Stimulated activated CD8-positive, alpha-beta memory T cell treated with anti-CD3 and anti-CD28 coated beads, Interleukin-15, amount 100 ng/mL, for 1 hour (primary cell): ENCODE data around the gene TTC29.

Source experiments
- DNase-seq: peaks from one replicate; pipeline ENCODE4 v3.0.0-alpha.2; 2020; ENCODE audit warnings: low read depth

Gene TTC29, protein sequence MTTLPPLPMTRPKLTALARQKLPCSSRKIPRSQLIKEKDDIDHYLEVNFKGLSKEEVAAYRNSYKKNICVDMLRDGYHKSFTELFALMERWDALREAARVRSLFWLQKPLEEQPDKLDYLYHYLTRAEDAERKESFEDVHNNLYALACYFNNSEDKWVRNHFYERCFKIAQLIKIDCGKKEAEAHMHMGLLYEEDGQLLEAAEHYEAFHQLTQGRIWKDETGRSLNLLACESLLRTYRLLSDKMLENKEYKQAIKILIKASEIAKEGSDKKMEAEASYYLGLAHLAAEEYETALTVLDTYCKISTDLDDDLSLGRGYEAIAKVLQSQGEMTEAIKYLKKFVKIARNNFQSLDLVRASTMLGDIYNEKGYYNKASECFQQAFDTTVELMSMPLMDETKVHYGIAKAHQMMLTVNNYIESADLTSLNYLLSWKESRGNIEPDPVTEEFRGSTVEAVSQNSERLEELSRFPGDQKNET

DNA sequence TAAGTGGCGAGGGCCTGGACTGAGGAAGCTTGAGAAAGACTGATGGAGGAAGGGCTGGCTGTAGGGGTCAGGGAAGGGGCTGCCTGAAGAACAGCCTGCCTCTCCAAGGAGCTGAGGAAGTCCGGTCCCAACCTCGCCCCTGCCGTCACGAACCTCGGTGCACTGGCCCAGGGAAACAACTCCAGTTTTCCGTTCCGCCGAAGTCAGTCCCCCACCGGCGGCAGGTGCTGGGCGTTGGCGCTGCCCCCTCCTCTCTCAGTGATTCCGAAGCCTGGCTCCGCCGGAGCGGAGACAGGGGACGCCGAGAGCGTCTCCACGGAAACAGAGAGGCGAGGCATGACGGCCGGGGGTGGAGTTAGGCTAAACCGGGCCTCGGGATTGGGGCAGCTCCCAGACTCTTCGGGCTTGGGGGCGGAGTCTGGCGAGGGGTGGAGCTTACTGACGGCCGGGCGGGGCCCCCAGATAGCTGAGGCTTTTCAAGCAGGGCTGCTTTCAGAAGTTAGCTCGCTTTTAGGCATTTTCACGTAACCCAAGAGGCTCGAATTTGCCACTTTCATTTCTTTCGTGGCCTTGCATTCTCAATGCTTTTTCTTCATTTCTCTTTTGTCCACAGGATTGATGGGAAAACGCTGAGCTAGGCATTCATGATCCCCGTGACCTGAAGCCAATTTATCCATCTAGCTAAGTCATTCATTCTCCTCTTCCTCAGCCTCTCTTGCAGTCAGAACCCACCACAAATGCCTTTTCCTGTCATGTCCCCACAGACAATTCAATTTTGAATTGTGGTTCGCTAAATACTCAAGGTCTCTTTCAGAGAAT lies at the start of gene TTC29:
Gene TTC29, minus strand, starts transcription at position 309 of the 819 bp plus-strand sequence. CDS start 5,969 bp downstream, outside the sequence.
- peak; percentile 73 for DNase-seq

- no peak for DNase-seq
These were observed 36.0 kb upstream of the TTC29 start for GRCh38 chr4:146981651-146982050.

DNA sequence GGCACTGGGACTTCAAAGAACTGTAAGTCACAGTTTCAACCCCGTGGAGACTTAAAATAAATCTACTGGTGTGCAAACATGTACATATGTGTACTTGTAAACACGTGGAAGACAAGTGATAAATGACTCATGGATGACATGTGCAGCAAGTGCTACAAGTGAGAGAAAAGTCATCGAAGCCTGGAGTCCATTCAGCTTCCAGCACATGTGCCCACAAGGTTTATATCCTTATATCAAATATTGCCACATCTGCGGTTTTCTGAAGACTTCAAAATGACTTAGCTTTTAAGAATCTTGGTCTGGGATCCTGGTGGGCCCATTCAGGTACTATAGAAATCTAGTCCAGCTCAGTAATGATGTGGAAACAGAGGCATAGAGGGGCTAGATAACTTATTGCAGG lies 33.0 kb upstream of the TTC29 start:
- no peak for DNase-seq

DNA sequence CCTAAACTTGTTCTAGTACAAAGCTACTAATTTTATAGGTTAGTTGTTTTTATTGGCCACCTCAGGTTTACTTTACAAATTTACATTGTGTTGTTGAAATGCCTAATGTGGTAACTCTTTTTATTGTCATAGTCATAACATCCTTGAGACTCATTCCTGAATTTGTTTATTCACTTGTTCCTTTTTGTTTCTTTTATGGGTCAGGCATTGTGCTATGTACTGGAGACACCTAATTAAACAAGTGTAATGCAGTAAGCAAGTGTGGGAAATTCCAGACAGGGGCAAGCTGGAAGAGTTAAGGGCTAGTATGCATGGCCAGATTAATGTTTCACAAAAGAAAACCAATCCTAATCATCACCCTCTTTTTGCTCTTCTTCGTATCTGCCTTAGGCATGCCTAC lies 30.5 kb upstream of the TTC29 start:
- DNase-seq: no peak

- DNase-seq: no peak
These were observed 29.9 kb upstream of the TTC29 start for GRCh38 chr4:146975527-146975926.

- no peak for DNase-seq
These were observed 29.4 kb upstream of the TTC29 start for GRCh38 chr4:146975036-146975435.

DNA sequence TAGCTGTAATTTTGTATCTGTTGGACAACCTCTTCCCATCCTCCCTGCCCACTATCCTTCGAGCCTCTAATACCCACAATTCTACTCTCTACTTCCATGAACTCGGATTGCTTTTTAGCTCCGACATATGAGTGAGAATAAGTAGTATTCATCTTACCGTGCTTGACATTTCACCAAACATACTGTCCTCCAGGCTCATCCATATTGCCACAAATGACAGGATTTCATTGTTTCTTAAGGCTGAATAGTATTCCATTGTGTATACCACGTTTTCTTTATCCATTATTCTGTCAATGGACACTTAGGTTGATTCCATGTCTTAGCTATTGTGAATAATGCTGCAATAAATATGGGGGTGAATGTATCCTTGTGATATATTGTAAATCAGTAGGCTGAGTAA lies 26.4 kb upstream of the TTC29 start:
- DNase-seq: no peak

DNA sequence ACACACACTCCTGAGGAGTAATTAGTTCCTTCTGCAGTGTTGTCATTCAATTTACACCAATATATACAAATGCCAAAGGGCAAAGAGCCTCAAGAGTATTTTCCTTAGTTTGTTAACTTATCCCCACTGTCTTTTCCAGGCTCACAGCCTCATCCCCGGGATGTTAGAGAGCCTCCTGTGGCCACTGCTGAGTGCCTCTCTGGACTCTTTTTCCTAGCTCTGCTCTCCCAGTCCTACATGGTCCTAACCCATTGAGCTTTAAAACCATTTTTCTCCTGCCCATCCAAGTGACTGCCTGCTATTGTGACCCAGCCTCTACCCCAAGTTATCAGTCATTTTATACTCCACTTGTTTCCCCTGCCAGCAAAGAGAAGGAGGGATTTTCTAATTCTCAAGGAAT lies 23.5 kb upstream of the TTC29 start:
- no peak for DNase-seq

- DNase-seq: no peak
These were observed 15.0 kb upstream of the TTC29 start for GRCh38 chr4:146960634-146961033.

GRCh38 chr4:146959692-146960091 lies 14.0 kb upstream of the TTC29 start:
- no peak for DNase-seq

- no peak for DNase-seq
These were observed 11.6 kb upstream of the TTC29 start for GRCh38 chr4:146957237-146957636.

GRCh38 chr4:146952896-146953295 lies 7.2 kb upstream of the TTC29 start:
- DNase-seq: no peak

- DNase-seq: no peak
These were observed 3.9 kb upstream of the TTC29 start for GRCh38 chr4:146949559-146949958.

- no peak for DNase-seq
These were observed 1.8 kb downstream of the TTC29 start for GRCh38 chr4:146943691-146944375.

DNA sequence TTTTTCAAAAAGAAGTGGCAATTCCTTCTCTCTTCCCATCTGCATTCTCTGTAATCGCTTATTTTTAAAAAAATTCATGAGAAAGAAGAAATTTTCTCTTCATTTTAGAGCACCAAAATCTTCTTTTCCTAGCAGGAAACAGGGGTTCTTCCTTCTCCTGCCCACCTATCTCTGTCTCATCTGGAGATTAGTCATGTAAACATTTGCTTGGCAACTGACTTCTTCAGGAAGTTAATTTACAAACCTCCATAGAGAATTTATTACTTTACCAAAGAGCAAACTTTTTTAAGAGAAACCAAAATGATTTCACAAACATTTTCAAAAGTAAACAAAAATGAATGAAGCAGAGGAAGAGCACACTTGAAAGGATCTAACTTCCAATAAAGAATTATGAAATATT lies 13.5 kb downstream of the TTC29 start:
- DNase-seq: no peak

DNA sequence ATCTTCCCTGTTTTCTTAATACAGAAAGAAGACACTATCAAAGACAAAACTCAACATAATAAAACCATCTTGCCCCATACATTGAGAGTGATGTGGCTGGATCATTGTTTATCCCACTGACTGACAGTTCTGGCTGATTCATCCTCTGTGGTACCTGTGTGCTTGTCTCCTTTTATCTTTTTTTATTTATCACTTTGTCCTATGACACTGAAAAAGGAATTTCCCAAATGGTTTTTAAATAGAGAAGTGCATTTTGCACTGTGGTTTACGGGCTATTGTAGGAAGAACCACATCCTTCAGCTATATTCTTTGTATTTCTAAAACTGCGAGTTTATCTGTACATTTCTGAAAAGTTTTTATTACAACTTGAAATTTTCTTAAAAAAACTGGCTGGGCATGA lies 15.0 kb downstream of the TTC29 start:
- no peak for DNase-seq

- DNase-seq: no peak
These were observed 18.0 kb downstream of the TTC29 start for GRCh38 chr4:146927695-146928094.

GRCh38 chr4:146916479-146917076 lies 29.1 kb downstream of the TTC29 start:
- no peak for DNase-seq

DNA sequence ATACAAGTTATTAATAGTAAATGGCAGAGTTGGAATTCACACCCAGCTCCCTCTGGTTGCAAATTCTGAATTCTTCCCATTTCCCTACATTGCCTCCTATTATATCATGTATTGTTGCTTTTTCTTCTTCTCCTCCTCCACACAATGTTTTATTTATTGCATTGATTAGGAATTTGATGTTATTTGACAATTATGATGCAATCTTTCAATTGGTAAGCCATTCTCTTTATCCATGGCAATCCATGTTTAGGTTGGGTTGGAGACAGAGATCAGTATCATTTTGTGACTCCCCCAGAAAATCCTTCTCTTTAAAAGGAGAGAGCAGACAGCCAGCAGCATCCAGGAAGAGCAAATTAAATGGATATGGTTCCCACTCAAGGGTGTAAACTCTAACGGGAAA lies 30.5 kb downstream of the TTC29 start:
- DNase-seq: no peak

- no peak for DNase-seq
These were observed 45.4 kb downstream of the TTC29 start for GRCh38 chr4:146900295-146900694.

DNA sequence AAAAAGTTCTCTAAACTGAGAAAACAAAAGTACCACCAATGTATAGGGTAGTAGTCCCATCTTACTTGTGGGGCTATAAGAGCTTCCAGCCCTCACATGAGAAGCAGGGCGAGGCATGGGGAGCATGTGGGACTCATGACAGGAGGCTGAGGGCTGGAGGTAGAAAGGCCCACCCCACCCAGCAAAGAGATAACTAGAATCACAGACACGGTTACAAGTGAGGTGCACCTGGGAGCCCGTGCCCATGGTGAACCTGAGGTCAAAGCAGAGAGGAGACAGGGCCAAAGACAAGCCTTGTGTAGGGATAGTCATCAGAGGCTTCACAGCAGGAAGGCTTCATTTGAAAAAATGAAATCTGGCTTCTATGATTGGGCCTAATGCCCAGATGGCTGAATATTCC lies 55.4 kb downstream of the TTC29 start:
- no peak for DNase-seq

DNA sequence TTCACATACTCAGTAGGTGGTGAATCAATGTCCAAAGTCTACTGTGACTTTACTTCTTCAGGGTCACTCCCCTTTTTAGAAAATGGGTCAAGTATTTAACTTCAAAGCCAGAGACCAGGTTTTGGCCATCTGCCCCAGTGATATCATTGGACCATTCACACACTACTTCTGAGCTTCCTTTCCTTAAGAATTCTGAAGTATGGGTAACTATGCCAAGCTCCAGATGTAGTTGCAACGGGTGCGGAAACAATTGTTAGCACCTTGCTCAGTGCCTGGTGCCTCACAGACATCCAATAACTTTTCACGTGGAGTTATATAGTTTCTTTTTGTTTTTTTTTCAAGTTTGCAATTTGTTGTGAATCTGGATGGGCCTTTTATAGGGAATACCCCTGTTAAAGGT lies 62.6 kb downstream of the TTC29 start:
- DNase-seq: no peak
